ENCODE data around the gene KSR2.

The KSR2 gene

DNA sequence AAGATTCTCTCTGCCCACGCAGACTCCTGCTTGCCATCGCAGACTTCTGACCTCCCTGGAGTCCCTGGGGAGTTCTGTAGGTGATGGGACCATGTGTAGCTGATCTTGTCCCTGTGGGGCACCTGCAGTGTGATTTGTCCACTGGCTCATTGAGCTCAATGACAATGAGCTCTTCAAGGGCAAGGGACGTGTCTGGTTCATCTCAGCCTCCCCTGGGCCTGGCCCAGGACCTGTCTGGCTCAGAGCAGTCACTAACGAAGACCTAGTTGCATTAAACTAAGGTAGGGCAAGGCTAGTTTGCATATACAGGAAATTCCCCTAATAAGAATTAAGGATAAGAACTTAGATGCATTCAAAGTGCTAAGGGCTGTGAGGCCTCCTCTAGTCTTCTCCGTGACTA lies 361.8 kb downstream of the KSR2 start:
- DNase-seq (ENCODE audit: low read depth), result no peak
- H3K4me3 ChIP-seq (ENCODE audit: control insufficient read depth, low read depth, low read length), result no peak overlapping the region
- TF ChIP-seq, protein P1, sequence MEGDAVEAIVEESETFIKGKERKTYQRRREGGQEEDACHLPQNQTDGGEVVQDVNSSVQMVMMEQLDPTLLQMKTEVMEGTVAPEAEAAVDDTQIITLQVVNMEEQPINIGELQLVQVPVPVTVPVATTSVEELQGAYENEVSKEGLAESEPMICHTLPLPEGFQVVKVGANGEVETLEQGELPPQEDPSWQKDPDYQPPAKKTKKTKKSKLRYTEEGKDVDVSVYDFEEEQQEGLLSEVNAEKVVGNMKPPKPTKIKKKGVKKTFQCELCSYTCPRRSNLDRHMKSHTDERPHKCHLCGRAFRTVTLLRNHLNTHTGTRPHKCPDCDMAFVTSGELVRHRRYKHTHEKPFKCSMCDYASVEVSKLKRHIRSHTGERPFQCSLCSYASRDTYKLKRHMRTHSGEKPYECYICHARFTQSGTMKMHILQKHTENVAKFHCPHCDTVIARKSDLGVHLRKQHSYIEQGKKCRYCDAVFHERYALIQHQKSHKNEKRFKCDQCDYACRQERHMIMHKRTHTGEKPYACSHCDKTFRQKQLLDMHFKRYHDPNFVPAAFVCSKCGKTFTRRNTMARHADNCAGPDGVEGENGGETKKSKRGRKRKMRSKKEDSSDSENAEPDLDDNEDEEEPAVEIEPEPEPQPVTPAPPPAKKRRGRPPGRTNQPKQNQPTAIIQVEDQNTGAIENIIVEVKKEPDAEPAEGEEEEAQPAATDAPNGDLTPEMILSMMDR (IDR thresholded peaks at IDR 0.05; ENCODE audit: control insufficient read depth, insufficient read depth, low read depth, low read length, missing control alignments), result no peak

DNA sequence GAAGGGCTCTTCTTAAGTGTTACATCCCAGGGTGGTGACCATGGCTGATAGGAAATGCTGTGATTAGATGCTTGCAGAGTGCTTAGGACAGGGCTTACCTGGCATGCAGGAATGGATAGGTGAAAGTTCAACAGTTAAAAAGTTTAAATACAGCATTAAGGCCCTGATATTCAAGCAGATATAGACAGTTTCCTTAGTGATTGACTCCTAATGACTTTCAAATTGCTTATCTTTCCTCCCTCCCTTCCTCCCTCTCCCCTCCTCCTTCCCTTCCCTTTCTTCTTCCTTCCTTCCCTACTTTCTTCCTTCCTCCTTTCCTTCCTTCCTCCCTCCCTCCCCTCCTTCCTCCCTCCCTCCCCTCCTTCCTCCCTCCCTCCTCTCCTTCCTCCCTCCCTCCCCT lies 362.8 kb downstream of the KSR2 start:
- TF ChIP-seq, protein P1 (IDR thresholded peaks at IDR 0.05; ENCODE audit: control insufficient read depth, insufficient read depth, low read depth, low read length, missing control alignments), result no peak
- H3K4me3 ChIP-seq (ENCODE audit: control insufficient read depth, low read depth, low read length), result no peak overlapping the region
- no peak for DNase-seq (ENCODE audit: low read depth)

GRCh38 chr12:117603316-117604113 lies 365.3 kb downstream of the KSR2 start:
- no peak for DNase-seq (ENCODE audit: low read depth)
- H3K4me3 ChIP-seq (ENCODE audit: control insufficient read depth, low read depth, low read length), result no peak overlapping the region
- TF ChIP-seq, protein P1 (IDR thresholded peaks at IDR 0.05; ENCODE audit: control insufficient read depth, insufficient read depth, low read depth, low read length, missing control alignments), result no peak

- TF ChIP-seq, protein P1 (IDR thresholded peaks at IDR 0.05; ENCODE audit: control insufficient read depth, insufficient read depth, low read depth, low read length, missing control alignments), result no peak
- no peak for DNase-seq (ENCODE audit: low read depth)
- H3K4me3 ChIP-seq (ENCODE audit: control insufficient read depth, low read depth, low read length), result no peak overlapping the region
Observed at GRCh38 chr12:117599849-117600248, 368.9 kb downstream of the KSR2 start.

- no peak for DNase-seq (ENCODE audit: low read depth)
- TF ChIP-seq, protein P1 (IDR thresholded peaks at IDR 0.05; ENCODE audit: control insufficient read depth, insufficient read depth, low read depth, low read length, missing control alignments), result no peak
- no peak overlapping the region for H3K4me3 ChIP-seq (ENCODE audit: control insufficient read depth, low read depth, low read length)
Observed at GRCh38 chr12:117596968-117597367, 371.8 kb downstream of the KSR2 start.

- no peak overlapping the region for H3K4me3 ChIP-seq (ENCODE audit: control insufficient read depth, low read depth, low read length)
- no peak for DNase-seq (ENCODE audit: low read depth)
- TF ChIP-seq, protein P1 (IDR thresholded peaks at IDR 0.05; ENCODE audit: control insufficient read depth, insufficient read depth, low read depth, low read length, missing control alignments), result no peak
Observed at GRCh38 chr12:117595751-117596150, 373.0 kb downstream of the KSR2 start.
